HG02973 (cell line): ENCODE data around the gene SPTB.
"Not testable (repeated sequence)": the region's sequence is repeated elsewhere in the genome, so short reads cannot be mapped to it uniquely, and the experiment has no call there.

Source experiments
- ATAC-seq: cut with Tn5 transposase; IDR thresholded peaks from one replicate; pipeline ENCODE4 v1.9.1; 2021; ENCODE audit warnings: moderate library complexity; ENCODE audit not compliant: unreplicated experiment

The SPTB gene

GRCh38 chr14:64824471-64824870 is 55.2 kb downstream of the SPTB start:
- no peak for ATAC-seq

GRCh38 chr14:64823305-64823861 is 56.3 kb downstream of the SPTB start:
- no peak for ATAC-seq

- no peak for ATAC-seq
Observed at GRCh38 chr14:64821651-64822050, 58.1 kb downstream of the SPTB start.

GRCh38 chr14:64818151-64818550 is 61.6 kb downstream of the SPTB start:
- no peak for ATAC-seq

- no peak for ATAC-seq
Observed at GRCh38 chr14:64817631-64818030, 62.1 kb downstream of the SPTB start.

GRCh38 chr14:64816221-64816783 is 63.4 kb downstream of the SPTB start:
- no peak for ATAC-seq

- no peak for ATAC-seq
Observed at GRCh38 chr14:64815257-64815656, 64.5 kb downstream of the SPTB start.

GRCh38 chr14:64812412-64812811 is 67.3 kb downstream of the SPTB start:
- ATAC-seq, result no peak

GRCh38 chr14:64811676-64812075 is 68.0 kb downstream of the SPTB start:
- no peak for ATAC-seq

GRCh38 chr14:64808449-64808848 is 71.3 kb downstream of the SPTB start:
- no peak for ATAC-seq

GRCh38 chr14:64807551-64807950 is 72.2 kb downstream of the SPTB start:
- ATAC-seq, result no peak

GRCh38 chr14:64806862-64807495 is 72.7 kb downstream of the SPTB start:
- no peak for ATAC-seq

GRCh38 chr14:64806202-64806861 is 73.4 kb downstream of the SPTB start:
- no peak for ATAC-seq

GRCh38 chr14:64805646-64806045 is 74.1 kb downstream of the SPTB start:
- ATAC-seq, result not testable (repeated sequence)

GRCh38 chr14:64804754-64805260 is 74.9 kb downstream of the SPTB start:
- ATAC-seq, result no peak

- ATAC-seq, result no peak
Observed at GRCh38 chr14:64801800-64802199, 77.9 kb downstream of the SPTB start.

- ATAC-seq, result no peak
Observed at GRCh38 chr14:64801046-64801445, 78.7 kb downstream of the SPTB start.

- no peak for ATAC-seq
Observed at GRCh38 chr14:64800000-64800399, 79.7 kb downstream of the SPTB start.

GRCh38 chr14:64799555-64799954 is 80.2 kb downstream of the SPTB start:
- ATAC-seq, result no peak

- no peak for ATAC-seq
Observed at GRCh38 chr14:64796369-64796768, 83.3 kb downstream of the SPTB start.

- no peak for ATAC-seq
Observed at GRCh38 chr14:64795921-64796320, 83.8 kb downstream of the SPTB start.

- no peak for ATAC-seq
Observed at GRCh38 chr14:64795211-64795610, 84.5 kb downstream of the SPTB start.
